GM21619 (cell line): ENCODE data around the gene GAS6.
"Not testable (repeated sequence)": the region's sequence is repeated elsewhere in the genome, so short reads cannot be mapped to it uniquely, and the experiment has no call there.

Experiments used
- ATAC-seq: cut with Tn5 transposase; IDR thresholded peaks from one replicate; pipeline ENCODE4 v1.9.1; 2021; ENCODE audit not compliant: unreplicated experiment

Gene GAS6

DNA sequence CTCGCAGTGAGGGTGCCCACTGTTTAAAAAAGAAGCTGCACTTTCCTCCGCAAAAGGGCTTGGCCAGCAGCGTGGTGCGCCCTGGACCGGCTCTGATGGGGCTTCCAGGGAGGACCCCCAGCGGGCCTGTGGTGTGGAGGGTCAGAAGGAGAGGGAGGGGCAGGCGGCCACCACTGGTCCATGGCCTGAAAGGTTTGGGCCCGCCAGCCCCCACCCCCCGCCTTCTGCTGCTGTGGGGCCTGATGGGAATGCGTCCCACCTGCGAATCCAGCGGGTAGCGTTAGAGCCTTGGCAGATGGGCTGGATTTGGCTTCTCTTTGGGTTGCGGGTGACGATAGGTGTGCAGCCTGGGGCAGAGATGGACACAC, 70.2 kb downstream of the GAS6 start:
- ATAC-seq = no peak

DNA sequence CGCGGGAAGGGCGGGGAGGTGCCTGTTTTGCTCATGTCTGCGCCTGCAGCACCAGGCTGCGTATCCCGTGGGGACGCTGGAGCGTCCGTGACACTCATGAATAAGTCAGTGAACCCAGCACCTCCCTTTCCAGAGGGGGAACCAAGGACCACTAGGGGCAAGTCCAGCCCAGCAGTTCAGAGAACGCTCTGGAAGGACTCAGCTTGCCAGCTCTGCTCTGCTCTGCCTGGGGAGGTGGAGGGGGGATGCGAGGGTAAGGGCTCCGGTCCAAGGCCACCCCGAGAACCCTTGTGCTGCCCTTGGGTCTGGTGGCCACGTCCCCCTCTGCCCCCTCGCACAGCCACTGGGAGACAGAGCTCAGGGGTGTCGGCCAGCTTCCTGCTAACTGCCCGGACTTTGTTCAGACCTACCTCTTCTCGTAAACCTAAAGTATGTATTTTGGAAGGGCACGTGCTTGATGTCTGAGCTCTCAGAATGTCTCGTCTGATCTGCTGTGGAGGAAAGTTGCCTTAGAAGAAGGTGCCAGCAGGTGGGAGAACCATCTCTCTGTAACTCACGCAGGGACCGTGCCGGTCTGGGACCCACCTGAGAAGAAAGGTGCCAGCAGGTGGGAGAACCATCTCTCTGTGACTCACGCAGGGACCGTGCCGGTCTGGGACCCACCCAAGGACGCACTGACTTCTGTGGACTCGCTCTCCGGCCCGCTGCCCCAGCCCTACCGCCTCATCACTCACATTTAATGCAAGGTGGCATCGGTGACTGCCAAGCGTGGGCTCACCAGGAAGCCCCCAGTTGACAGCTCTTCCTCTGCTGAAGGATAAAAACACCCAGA, 70.8 kb downstream of the GAS6 start:
- no peak for ATAC-seq

GRCh38 chr13:113792236-113792770, 71.6 kb downstream of the GAS6 start:
- no peak for ATAC-seq

GRCh38 chr13:113791761-113792160, 72.1 kb downstream of the GAS6 start:
- no peak for ATAC-seq

DNA sequence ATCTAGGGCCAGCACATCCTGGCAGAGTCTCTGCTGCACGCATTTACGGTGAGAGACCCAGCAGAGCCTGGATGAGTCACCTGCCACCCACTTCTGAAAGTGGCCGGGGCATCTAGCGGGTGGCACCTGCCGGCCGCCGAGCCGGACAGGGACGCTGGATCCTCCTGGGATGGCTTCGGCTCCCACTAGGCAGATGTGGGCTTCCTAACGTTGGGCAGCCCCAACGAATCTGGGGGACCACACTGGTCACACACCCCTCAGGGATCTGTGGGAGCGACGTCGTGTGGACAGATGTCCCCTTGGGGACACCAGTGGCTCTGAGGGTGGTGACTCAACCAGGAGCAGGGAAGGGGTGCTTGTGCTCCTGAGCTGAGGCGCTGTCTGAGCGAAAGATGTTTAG, 72.7 kb downstream of the GAS6 start:
- no peak for ATAC-seq

DNA sequence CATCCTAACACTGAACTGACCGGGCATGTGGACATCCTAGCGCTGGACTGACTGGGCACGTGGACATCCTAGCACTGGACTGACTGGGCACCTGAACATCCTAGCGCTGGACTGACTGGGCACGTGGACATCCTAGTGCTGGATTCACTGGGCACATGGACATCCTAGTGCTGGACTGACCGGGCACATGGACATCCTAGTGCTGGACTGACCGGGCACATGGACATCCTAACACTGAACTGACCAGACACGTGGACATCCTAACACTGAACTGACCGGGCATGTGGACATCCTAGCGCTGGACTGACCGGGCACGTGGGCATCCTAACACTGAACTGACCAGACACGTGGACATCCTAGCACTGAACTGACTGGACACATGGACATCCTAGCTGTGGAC, 73.9 kb downstream of the GAS6 start:
- not testable (repeated sequence) for ATAC-seq

DNA sequence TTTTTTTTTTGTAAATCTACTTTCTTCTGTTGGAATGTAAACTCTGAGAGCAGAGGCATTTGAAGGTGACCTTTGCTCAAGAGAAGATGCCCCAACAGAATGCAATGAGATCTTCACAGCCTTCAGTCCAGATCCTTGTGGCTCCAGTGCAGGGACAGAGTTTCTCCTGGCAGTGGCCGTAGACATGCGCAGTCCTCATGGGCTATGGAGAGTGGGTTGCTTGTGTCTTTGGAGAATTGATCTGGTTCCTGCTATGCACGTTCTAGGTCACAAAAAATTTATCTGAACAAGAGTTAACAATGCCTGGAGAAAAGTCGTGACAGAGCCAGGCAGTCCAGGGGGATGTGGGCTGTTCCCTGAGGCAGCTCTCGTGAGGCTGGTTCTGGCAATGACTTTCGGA, 74.7 kb downstream of the GAS6 start:
- no peak for ATAC-seq

DNA sequence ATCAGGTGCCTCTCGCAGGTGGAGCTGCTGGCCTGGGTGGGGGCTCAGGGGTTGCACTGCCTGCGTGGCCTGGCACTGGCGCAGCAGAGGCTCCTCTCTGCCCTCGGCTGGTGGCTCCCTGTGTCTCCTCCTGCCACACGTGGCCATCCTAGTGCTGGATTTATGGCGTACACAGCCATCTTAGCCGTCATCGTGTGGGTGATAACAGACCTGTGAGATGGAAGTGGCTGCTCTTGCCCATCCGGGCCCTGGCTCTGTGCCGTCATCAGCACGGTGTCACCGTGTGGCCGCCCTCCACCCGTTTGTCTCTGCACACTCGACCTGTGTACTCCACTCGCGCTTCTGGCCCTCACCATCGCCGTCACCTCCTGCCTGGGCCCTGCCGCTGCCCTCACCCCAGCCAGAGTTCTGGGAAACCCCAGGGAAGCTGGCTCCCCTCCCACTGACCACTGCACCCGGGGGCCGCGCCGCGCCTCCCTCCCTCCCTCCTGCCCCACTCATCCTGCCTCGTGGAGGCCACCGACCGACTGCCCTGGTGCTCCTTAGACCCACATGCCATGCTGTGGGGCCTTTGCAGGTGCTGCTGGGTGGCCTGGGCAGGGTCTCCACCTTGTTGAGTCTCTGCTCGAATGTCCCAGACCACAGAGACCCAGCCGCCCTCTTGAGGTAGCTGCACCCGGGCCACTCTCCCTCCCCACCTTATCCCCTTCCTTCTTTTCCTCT, 75.3 kb downstream of the GAS6 start:
- no peak for ATAC-seq

DNA sequence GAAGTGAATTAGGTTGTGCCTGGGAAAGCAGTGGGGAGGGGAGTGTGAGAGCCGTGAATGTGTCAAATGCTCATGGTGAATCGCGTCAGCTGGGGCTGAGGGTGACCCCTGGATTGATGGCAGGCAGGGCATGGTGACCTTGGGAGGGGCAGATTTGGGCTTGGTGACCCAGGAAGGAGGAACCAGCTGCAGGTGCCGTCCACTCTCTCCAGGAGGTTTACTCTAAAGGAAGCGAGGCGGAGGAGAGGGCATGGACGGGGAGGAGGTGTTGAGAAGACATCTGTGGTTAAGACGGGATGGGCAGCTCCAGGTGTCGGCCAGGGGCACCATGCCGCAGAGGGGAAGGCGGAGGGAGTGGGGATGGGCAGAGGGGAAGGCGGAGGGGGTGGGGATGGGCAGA, 76.2 kb downstream of the GAS6 start:
- no peak for ATAC-seq

- ATAC-seq = no peak
Measured at GRCh38 chr13:113786262-113786841, 77.5 kb downstream of the GAS6 start.

GRCh38 chr13:113785051-113786010, 78.5 kb downstream of the GAS6 start:
- ATAC-seq = no peak

GRCh38 chr13:113784645-113785024, 79.2 kb downstream of the GAS6 start:
- no peak for ATAC-seq

DNA sequence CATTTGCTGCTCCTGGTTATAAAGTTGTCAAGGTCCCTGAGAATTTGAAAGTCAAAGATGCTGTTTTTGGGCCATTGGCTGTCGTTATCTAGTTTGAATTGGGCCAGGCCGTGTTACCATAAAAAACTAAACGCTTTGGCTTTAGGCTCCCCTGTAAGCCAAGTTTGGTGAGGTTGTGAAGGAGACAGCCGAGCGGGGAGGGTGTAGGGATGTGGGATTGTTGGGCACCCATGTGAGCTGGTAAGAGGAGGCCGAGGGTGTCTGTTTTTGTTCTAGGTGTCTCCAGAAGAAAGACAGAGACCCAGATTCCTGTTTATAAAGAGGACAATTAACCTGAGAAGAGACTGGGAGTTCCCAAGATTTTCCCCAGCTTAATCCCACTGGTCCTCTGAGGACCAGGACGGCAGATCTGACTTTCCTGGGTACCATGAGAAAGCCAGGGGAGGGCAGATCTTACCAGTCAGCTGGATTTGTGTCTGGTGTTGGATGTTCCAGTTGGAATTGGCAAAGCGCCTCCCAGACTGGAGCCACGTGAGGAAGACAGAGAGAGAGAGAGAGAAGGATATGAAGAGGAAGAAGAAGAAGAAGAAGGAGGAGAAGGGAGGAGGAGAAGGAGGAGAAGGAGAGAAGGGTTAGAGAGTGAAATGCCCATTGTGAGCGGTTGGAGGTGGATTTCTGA, 79.8 kb downstream of the GAS6 start:
- ATAC-seq = no peak

DNA sequence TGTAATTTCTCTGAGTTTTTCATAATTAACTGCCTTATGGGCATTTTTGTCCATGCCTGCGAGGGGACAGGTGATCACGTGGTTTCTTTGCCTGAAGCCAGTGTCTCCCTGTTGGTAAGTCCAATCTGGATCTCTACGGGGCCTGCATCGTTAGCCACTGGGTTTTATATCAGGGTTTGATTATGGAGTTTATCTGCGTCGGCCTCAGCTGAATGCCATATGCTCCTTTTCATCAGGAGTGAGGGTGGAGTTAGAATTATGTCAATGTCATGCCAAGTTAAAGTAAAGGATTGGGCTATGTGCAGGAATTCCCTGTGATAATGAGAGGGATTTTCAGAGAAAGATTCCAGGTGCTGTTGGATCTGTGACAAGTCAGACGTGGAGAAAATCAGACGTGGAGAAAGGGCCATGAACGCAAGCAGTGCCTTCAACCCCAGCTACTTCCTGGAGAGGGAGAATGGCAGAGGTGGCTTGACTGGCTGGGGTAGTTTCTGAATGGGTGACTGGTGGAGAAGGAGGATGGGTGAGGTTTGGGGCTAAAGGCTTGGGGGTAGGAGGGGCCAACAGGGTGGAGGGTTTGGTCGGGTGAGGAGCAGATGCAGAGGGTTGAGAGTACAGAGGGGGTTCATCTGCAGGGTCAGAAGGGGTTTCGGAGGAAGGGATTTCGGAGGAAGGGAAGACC, 80.5 kb downstream of the GAS6 start:
- ATAC-seq = no peak

DNA sequence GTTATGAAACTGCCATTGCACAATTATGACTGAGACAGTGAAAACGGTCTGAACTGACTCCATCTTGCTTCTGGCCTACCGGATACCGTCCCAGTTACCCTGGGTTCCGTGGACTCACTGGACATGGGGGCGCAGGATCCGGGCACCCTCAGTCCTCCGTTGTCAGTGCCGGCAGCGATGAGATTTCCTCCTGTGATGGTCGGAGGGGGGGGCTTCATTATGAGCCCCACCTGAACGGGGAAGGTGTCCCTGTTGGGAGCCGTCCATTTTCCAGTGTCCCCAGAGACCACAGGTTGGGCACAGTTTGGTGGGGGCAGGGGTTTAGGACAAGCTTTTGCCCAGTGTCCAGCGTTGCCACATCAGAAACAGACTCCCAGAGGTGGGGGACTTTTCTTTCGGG, 81.4 kb downstream of the GAS6 start:
- no peak for ATAC-seq

GRCh38 chr13:113781571-113781970, 82.3 kb downstream of the GAS6 start:
- no peak for ATAC-seq

- no peak for ATAC-seq
Measured at GRCh38 chr13:113777311-113778260, 86.3 kb downstream of the GAS6 start.
